T-cell (primary cell): ENCODE results near the gene QTRT2. TPM values are rescaled to one million over a fixed set of nuclear protein-coding genes. Genes with fewer than 3 reads are reported as not detected.

Experiments used
- ATAC-seq, 4 experiments: fragments of 200-7000 bp in 3 of 4; fragments of 150-1000 bp in 1 of 4; cut with Tn5 transposase; replicated peaks in 1 of 4; 1 replicate in 3 of 4; 2 replicates in 1 of 4; pipeline ENCODE4 v1.10.0; 2021; ENCODE audit warnings: moderate library complexity in 3 of 4, mild to moderate bottlenecking in 2 of 4, moderate number of reproducible peaks in 1 of 4
- CTCF ChIA-PET, 2 donors: fragments of 300-600 bp; sonication (Branson Sonifier 250); formaldehyde crosslinking; loops; one replicate each; lab custom pipeline; 2022; ENCODE audit warnings: antibody characterized with exemption in 2 of 2; lab: Charles Lee
- POLR2A ChIA-PET, 2 donors: fragments of 300-600 bp; sonication (Branson Sonifier 250); formaldehyde crosslinking; loops; one replicate each; lab custom pipeline; 2022; ENCODE audit warnings: antibody characterized with exemption in 2 of 2; lab: Charles Lee
- DNase-seq, 35 experiments: peaks; one replicate each; pipeline versions ENCODE4 v3.0.0 to v3.0.0-alpha.2; 2013 to 2023
- H3K27ac ChIP-seq: one replicate; pipeline ENCODE4 v1.5.1; 2013; ENCODE audit warnings: low read length
- H3K27me3 ChIP-seq, 2 experiments: replicated peaks in 1 of 2; 1 replicate in 1 of 2; 2 replicates in 1 of 2; pipeline versions ENCODE4 v1.6.1 to v1.7.0; 2013; ENCODE audit warnings: low read length in 1 of 2, mixed read lengths in 1 of 2; ENCODE audit not compliant: control insufficient read depth in 2 of 2, insufficient read depth in 2 of 2; ENCODE audit errors: extremely low read depth in 1 of 2
- H3K36me3 ChIP-seq, 2 donors: 1 replicate in 1 of 2; 2 replicates in 1 of 2; pipeline versions ENCODE4 v1.6.1 to v1.7.0; 2013; ENCODE audit warnings: low read length in 1 of 2; ENCODE audit not compliant: control insufficient read depth in 2 of 2, insufficient read depth in 1 of 2; ENCODE audit errors: extremely low read depth in 1 of 2
- H3K4me1 ChIP-seq, 2 experiments: 1 replicate in 1 of 2; 2 replicates in 1 of 2; pipeline versions ENCODE4 v1.6.1 to v1.7.0; 2013; ENCODE audit warnings: low read length in 2 of 2, mixed read lengths in 1 of 2; ENCODE audit not compliant: insufficient read depth in 2 of 2, control insufficient read depth in 1 of 2; ENCODE audit errors: extremely low read depth in 1 of 2
- H3K4me3 ChIP-seq, 2 donors: 1 replicate in 1 of 2; 2 replicates in 1 of 2; pipeline versions ENCODE4 v1.5.1 to v1.7.0; 2013; ENCODE audit warnings: mild to moderate bottlenecking in 2 of 2, low read length in 1 of 2, moderate library complexity in 1 of 2; ENCODE audit not compliant: control insufficient read depth in 1 of 2; ENCODE audit errors: extremely low read depth in 1 of 2
- H3K9me3 ChIP-seq: 2 replicates; pipeline ENCODE4 v1.7.0; 2013
- H3K27ac Mint-ChIP-seq, 2 donors: one replicate each; pipeline ENCODE4 v1.8.0; 2020 to 2021; ENCODE audit warnings: mild to moderate bottlenecking in 2 of 2, mixed read lengths in 2 of 2
- H3K27me3 Mint-ChIP-seq, 2 donors: one replicate each; pipeline ENCODE4 v1.8.0; 2021 to 2022; ENCODE audit warnings: mixed read lengths in 2 of 2
- H3K36me3 Mint-ChIP-seq: one replicate; pipeline ENCODE4 v1.8.0; 2021; ENCODE audit warnings: mixed read lengths
- H3K4me1 Mint-ChIP-seq, 3 donors: one replicate each; pipeline ENCODE4 v1.8.0; 2020 to 2022; ENCODE audit warnings: mixed read lengths in 3 of 3, mild to moderate bottlenecking in 1 of 3
- H3K4me3 Mint-ChIP-seq, 3 donors: one replicate each; pipeline ENCODE4 v1.8.0; 2020 to 2022; ENCODE audit warnings: mild to moderate bottlenecking in 3 of 3, mixed read lengths in 3 of 3, moderate library complexity in 3 of 3
- H3K9me3 Mint-ChIP-seq, 3 donors: one replicate each; pipeline ENCODE4 v1.8.0; 2020 to 2022; ENCODE audit warnings: mixed read lengths in 3 of 3
- WGBS: methylation state at CpG from one replicate; pipeline ENCODE4 v1.1.5; 2013; ENCODE audit warnings: missing lambda C conversion rate; ENCODE audit not compliant: insufficient coverage; 5-methylcytosine and 5-hydroxymethylcytosine counted together
- total RNA-seq, 35 experiments: library from RNA in 6 of 35; stranded (reverse) in 6 of 35; fragments of 120-200 nt in 1 of 35; gene quantifications; one replicate each; pipeline versions ENCODE4 v1.2.1 to v1.2.4 and lab custom pipeline; 2013 to 2026

QTRT2 gene
- total RNA-seq, 5 donors from 2014 or later (not counting 1 experiment from before 2014, with no cell fraction given) = 24.3 to 39.1 (median 31.7) TPM

DNA sequence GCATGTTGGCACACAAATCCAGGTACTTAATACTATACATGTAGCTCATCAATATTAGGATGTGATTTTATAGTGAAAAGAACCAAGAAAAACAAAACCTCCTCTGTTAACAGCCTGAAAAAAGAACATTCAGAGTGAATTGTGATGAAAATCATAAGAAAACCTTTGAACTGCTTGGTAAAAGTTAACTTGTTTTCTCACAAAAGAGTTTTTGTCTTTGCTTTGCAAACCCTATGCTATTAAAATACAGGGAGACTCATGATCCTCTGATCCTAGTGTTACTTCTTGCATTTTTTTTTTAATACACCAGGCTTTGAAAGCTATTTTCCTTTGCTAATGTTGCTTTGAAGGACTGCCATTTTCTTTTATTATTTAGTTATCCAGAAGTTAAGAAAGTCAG, 23.7 kb downstream of the QTRT2 start:
- no peaks in the 10 kb centered on the region for H3K27me3 Mint-ChIP-seq
- CTCF ChIA-PET = interaction anchor here in 1 of 2 donors (0.6 kb wide), 1 partner anchor 78 kb away, joined by 7 read pairs; no protein-coding TSS in a partner anchor
- H3K9me3 Mint-ChIP-seq = no peaks in the 10 kb centered on the region
- no peaks in the 10 kb centered on the region for H3K9me3 ChIP-seq
- no peaks in the 10 kb centered on the region for H3K4me1 ChIP-seq
- no peak overlapping the region for H3K27ac ChIP-seq
- DNase-seq = no peak
- H3K4me3 ChIP-seq = no peak overlapping the region
- H3K4me1 Mint-ChIP-seq = no peaks in the 10 kb centered on the region
- H3K27ac Mint-ChIP-seq = no peak overlapping the region
- H3K36me3 Mint-ChIP-seq = peaks cover 73% of the 10 kb centered on the region
- H3K4me3 Mint-ChIP-seq = no peak overlapping the region
- H3K36me3 ChIP-seq = peaks cover 6 to 76% of the 10 kb centered on the region in 2 donors
- no peak for ATAC-seq
- no peaks in the 10 kb centered on the region for H3K27me3 ChIP-seq
- POLR2A ChIA-PET = interaction anchor here (0.6 to 0.7 kb wide), 2 partner anchors 116 to 471 kb away, joined by 3 to 4 read pairs; no protein-coding TSS in a partner anchor

DNA sequence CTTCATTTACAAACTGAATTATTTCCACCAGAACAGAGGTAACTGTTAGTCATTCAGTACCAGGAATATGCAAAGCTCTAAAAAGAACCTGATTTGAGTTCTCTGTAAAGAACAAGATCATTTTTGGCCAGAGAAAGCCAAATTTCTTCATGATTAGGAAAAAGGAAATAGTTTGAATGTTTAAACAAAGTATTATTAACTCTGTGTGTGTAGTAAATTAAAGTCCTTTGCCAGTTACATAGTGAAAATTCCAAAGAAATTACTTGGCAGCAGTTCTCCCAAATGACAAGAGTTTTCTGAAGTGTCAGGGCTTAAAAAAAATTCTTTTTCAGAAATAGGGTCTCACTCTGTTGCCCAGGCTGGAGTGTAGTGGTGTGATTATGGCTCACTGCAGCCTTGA, 24.5 kb downstream of the QTRT2 start:
- no peak overlapping the region for H3K4me3 Mint-ChIP-seq
- ATAC-seq (no peak), DNase-seq (no peak)
- no peaks in the 10 kb centered on the region for H3K4me1 ChIP-seq
- no peak overlapping the region for H3K27ac ChIP-seq
- no peak overlapping the region for H3K4me3 ChIP-seq
- ChIA-PET POLR2A (interaction anchor here in 1 of 2 donors (0.6 kb wide), 1 partner anchor 470 kb away, joined by 3 read pairs; no protein-coding TSS in a partner anchor), CTCF (no interaction called here)
- peaks cover 10 to 78% of the 10 kb centered on the region in 2 donors for H3K36me3 ChIP-seq
- H3K36me3 Mint-ChIP-seq = peaks cover 75% of the 10 kb centered on the region
- H3K27me3 Mint-ChIP-seq = no peaks in the 10 kb centered on the region
- no peaks in the 10 kb centered on the region for H3K9me3 Mint-ChIP-seq
- H3K27ac Mint-ChIP-seq = no peak overlapping the region
- no peaks in the 10 kb centered on the region for H3K9me3 ChIP-seq
- H3K27me3 ChIP-seq = no peaks in the 10 kb centered on the region
- no peaks in the 10 kb centered on the region for H3K4me1 Mint-ChIP-seq

DNA sequence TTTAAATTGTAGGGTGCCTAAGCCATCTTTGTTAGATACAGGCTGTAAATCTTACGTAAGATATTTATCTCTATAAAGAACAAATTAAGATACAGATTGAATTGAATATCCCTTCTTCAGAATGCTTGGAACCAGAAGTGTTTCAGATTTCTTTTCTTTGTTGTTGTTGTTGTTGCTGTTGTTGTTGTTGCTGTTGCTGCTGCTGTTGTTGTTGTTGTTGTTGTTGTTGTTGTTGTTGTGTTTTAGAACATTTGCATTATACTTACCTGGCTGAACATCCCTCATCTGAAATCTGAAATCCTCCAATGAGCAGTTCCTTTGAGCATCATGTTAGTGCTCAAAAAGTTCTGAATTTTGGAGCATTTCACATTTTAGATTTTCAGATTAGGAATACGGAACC, 26.6 kb downstream of the QTRT2 start:
- ChIA-PET CTCF (no interaction called here), POLR2A (no interaction called here)
- DNase-seq = no peak
- no peaks in the 10 kb centered on the region for H3K4me1 ChIP-seq
- H3K27ac Mint-ChIP-seq = no peak overlapping the region
- peaks cover 22 to 73% of the 10 kb centered on the region in 2 donors for H3K36me3 ChIP-seq
- no peaks in the 10 kb centered on the region for H3K4me1 Mint-ChIP-seq
- H3K9me3 ChIP-seq = no peaks in the 10 kb centered on the region
- no peak overlapping the region for H3K27ac ChIP-seq
- H3K4me3 ChIP-seq = no peak overlapping the region
- H3K4me3 Mint-ChIP-seq = no peak overlapping the region
- no peak for ATAC-seq
- H3K27me3 Mint-ChIP-seq = no peaks in the 10 kb centered on the region
- H3K36me3 Mint-ChIP-seq = peaks cover 78% of the 10 kb centered on the region
- H3K27me3 ChIP-seq = no peaks in the 10 kb centered on the region
- 100% methylated on average over 1 of the region's 2 CpGs for WGBS
- H3K9me3 Mint-ChIP-seq = no peaks in the 10 kb centered on the region

DNA sequence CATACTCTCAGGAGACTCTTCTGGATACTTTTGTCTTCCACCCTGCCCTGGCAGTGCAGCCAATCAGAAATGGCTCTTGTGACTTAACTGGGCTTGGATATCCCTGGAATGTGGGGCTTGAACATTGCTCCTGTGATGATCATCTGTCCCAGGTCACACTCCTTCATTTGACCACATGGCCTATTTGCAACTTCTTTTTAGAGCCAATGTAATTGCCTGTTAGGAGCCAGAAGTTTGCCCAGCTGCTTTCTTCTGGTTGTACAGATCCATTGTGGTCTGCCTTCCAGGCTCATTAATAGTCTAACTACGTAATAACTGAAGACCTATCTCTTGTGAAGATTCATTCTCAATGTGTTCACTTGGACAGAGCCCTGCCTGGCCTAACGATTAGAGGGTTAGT, 29.8 kb downstream of the QTRT2 start:
- ChIA-PET CTCF (interaction anchor here in 1 of 2 donors (0.6 kb wide), 1 partner anchor 14 kb away, joined by 4 read pairs; no protein-coding TSS in a partner anchor), POLR2A (no interaction called here)
- DNase-seq (no peak), ATAC-seq (no peak)
- H3K27ac Mint-ChIP-seq = no peak overlapping the region
- H3K9me3 Mint-ChIP-seq = no peaks in the 10 kb centered on the region
- Histone ChIP-seq H3K4me3 (no peak overlapping the region), H3K9me3 (no peaks in the 10 kb centered on the region), H3K27ac (no peak overlapping the region), H3K36me3 (peaks cover 22 to 44% of the 10 kb centered on the region in 2 donors), H3K4me1 (no peaks in the 10 kb centered on the region), H3K27me3 (no peaks in the 10 kb centered on the region)
- no peaks in the 10 kb centered on the region for H3K27me3 Mint-ChIP-seq
- H3K4me1 Mint-ChIP-seq = no peaks in the 10 kb centered on the region
- peaks cover 56% of the 10 kb centered on the region for H3K36me3 Mint-ChIP-seq
- H3K4me3 Mint-ChIP-seq = no peak overlapping the region
- 100% methylated on average over 1 of the region's 2 CpGs for WGBS

DNA sequence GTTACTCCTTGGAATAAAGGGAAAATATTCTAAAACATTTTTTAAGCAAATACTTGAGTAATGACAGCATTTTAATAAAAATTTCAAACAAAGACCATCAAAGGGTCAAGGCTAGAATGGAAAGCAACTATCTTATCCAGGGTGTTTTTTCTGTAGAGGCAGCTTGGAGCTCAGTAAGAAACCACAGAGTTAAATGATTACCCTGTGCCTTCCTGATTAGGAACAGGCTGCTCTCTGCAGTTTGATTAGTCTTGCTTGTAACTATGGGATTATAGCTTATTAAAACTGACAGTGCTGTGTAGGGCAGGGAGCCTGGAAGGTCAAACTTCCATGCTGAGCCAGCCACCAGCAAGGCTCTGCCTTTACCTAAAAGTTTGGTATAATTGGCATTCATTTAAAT, 33.1 kb downstream of the QTRT2 start:
- Histone ChIP-seq H3K9me3 (no peaks in the 10 kb centered on the region), H3K27me3 (peaks cover 0 to 1% of the 10 kb centered on the region in 2 experiments), H3K4me1 (no peaks in the 10 kb centered on the region), H3K36me3 (peaks cover 17 to 22% of the 10 kb centered on the region in 2 donors), H3K27ac (no peak overlapping the region), H3K4me3 (no peak overlapping the region)
- Mint-ChIP-seq H3K4me3 (no peak overlapping the region), H3K9me3 (no peaks in the 10 kb centered on the region), H3K27me3 (no peaks in the 10 kb centered on the region), H3K4me1 (peaks cover 2 to 7% (median 3%) of the 10 kb centered on the region in 3 donors), H3K36me3 (peaks cover 30% of the 10 kb centered on the region), H3K27ac (no peak overlapping the region)
- POLR2A ChIA-PET = no interaction called here
- ATAC-seq = no peak
- no peak for DNase-seq
- CTCF ChIA-PET = interaction anchor here in 1 of 2 donors (0.6 kb wide), 1 partner anchor 20 kb away, joined by 3 read pairs; no protein-coding TSS in a partner anchor

DNA sequence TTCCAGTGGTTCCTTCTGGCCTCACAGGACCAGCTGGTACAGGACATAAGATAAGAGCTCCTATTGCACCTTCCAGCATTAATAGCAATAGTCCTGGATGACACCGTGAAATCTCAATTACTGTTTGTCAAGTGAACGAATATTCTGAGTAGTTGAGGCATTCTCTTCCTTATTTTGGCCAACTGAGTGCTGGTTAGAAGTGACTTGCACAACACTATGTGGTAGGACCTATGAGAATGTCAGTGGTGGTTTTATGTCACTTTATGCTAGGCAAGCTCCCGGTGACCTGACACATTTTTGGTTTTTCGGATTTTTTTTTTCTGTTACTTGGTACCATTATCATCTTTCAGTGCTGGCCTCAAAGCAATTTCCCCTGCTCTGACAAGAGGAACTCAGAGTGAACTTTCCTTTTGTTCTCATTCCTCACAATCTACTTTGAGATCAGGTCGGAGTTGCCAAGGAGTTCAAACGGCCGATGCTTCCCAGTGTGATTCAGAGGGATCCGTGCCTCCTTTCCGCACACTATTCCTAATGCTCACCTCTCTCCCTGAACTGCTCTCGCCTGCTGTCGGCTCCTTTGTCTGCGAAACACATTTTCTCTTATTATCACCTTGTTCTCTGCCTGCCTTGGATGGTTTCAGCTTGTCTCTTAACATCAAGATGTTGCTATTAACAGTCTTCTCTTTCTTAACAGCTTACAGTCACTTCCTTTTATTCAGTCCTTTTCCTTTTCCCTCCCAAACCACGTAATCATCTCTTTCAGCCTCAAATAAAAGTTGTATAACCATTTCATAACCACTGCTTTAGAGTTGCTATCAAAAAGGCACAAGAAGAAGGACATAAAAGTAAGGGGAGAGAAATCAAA, 35.8 kb downstream of the QTRT2 start:
- peaks cover 2 to 7% (median 3%) of the 10 kb centered on the region in 3 donors for H3K4me1 Mint-ChIP-seq
- peaks cover 7% of the 10 kb centered on the region for H3K36me3 Mint-ChIP-seq
- no peak overlapping the region for H3K4me3 ChIP-seq
- no peaks in the 10 kb centered on the region for H3K9me3 Mint-ChIP-seq
- DNase-seq (no peak), ATAC-seq (no peak)
- H3K27me3 Mint-ChIP-seq = no peaks in the 10 kb centered on the region
- no peaks in the 10 kb centered on the region for H3K9me3 ChIP-seq
- no peak overlapping the region for H3K27ac ChIP-seq
- no peak overlapping the region for H3K4me3 Mint-ChIP-seq
- peaks cover 0 to 2% of the 10 kb centered on the region in 2 donors for H3K36me3 ChIP-seq
- CTCF ChIA-PET = interaction anchor here in 1 of 2 donors (0.6 kb wide), 1 partner anchor 63 kb away, joined by 4 read pairs; no protein-coding TSS in a partner anchor
- peaks cover 0 to 5% of the 10 kb centered on the region in 2 experiments for H3K27me3 ChIP-seq
- H3K4me1 ChIP-seq = no peaks in the 10 kb centered on the region
- H3K27ac Mint-ChIP-seq = no peak overlapping the region
- WGBS = 51% methylated on average over 11 of the region's 13 CpGs
- POLR2A ChIA-PET = interaction anchor here in 1 of 2 donors (0.6 kb wide), 1 partner anchor 60 kb away, joined by 3 read pairs; no protein-coding TSS in a partner anchor
